Measurements from ENCODE around the gene RMC1. TPM values are rescaled to one million over a fixed set of nuclear protein-coding genes. Genes with fewer than 3 reads are reported as not detected.
A peak's percentile ranks its signal among the peaks of the same experiment; 100 is the strongest.

The RMC1 gene
- total and polyA plus RNA-seq, 2 of the 13 experiments (the other 11 are each of a cell fraction or from before 2014, with no cell fraction given): 9.4 to 19.5 TPM

GRCh38 chr18:23556145-23556780 is 53.0 kb downstream of the RMC1 start (continued):
- TF ChIP-seq GPBP1L1 (CRISPR knock-in tag; IDR thresholded peaks at IDR 0.05) (no peak), NR2F6 (IDR thresholded peaks at IDR 0.05) (peak; percentile 92), NR2F6 (CRISPR knock-in tag; IDR thresholded peaks at IDR 0.05) (peak; percentile 96), PHF5A (CRISPR knock-in tag; IDR thresholded peaks at IDR 0.05; ENCODE audit: low read depth, unreplicated experiment) (peak; percentile 86), ETV5 (CRISPR knock-in tag; IDR thresholded peaks at IDR 0.05; ENCODE audit: borderline replicate concordance) (peak; percentile 99), HMGA1 (CRISPR knock-in tag; conservative IDR thresholded peaks at IDR 0.05) (no peak), SKI (IDR thresholded peaks at IDR 0.05; ENCODE audit: partially characterized antibody) (peak; percentile 79), FOXO1 (CRISPR knock-in tag; IDR thresholded peaks at IDR 0.05) (peak; percentile 87; the same call in 1 of the 2 replicates), ZNF501 (CRISPR knock-in tag; IDR thresholded peaks at IDR 0.05) (peak; percentile 93), THAP8 (CRISPR knock-in tag; IDR thresholded peaks at IDR 0.05; ENCODE audit: borderline replicate concordance) (no peak)
- TF ChIP-seq, protein P1, sequence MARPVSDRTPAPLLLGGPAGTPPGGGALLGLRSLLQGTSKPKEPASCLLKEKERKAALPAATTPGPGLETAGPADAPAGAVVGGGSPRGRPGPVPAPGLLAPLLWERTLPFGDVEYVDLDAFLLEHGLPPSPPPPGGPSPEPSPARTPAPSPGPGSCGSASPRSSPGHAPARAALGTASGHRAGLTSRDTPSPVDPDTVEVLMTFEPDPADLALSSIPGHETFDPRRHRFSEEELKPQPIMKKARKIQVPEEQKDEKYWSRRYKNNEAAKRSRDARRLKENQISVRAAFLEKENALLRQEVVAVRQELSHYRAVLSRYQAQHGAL (CRISPR knock-in tag; IDR thresholded peaks at IDR 0.05; ENCODE audit: not compliant biosample characterization): no peak
- TF ChIP-seq, protein P2, sequence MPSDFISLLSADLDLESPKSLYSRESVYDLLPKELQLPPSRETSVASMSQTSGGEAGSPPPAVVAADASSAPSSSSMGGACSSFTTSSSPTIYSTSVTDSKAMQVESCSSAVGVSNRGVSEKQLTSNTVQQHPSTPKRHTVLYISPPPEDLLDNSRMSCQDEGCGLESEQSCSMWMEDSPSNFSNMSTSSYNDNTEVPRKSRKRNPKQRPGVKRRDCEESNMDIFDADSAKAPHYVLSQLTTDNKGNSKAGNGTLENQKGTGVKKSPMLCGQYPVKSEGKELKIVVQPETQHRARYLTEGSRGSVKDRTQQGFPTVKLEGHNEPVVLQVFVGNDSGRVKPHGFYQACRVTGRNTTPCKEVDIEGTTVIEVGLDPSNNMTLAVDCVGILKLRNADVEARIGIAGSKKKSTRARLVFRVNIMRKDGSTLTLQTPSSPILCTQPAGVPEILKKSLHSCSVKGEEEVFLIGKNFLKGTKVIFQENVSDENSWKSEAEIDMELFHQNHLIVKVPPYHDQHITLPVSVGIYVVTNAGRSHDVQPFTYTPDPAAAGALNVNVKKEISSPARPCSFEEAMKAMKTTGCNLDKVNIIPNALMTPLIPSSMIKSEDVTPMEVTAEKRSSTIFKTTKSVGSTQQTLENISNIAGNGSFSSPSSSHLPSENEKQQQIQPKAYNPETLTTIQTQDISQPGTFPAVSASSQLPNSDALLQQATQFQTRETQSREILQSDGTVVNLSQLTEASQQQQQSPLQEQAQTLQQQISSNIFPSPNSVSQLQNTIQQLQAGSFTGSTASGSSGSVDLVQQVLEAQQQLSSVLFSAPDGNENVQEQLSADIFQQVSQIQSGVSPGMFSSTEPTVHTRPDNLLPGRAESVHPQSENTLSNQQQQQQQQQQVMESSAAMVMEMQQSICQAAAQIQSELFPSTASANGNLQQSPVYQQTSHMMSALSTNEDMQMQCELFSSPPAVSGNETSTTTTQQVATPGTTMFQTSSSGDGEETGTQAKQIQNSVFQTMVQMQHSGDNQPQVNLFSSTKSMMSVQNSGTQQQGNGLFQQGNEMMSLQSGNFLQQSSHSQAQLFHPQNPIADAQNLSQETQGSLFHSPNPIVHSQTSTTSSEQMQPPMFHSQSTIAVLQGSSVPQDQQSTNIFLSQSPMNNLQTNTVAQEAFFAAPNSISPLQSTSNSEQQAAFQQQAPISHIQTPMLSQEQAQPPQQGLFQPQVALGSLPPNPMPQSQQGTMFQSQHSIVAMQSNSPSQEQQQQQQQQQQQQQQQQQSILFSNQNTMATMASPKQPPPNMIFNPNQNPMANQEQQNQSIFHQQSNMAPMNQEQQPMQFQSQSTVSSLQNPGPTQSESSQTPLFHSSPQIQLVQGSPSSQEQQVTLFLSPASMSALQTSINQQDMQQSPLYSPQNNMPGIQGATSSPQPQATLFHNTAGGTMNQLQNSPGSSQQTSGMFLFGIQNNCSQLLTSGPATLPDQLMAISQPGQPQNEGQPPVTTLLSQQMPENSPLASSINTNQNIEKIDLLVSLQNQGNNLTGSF (CRISPR knock-in tag; IDR thresholded peaks at IDR 0.05): peak; percentile 73; the same call in 1 of the 2 replicates
- TF ChIP-seq, protein P3, sequence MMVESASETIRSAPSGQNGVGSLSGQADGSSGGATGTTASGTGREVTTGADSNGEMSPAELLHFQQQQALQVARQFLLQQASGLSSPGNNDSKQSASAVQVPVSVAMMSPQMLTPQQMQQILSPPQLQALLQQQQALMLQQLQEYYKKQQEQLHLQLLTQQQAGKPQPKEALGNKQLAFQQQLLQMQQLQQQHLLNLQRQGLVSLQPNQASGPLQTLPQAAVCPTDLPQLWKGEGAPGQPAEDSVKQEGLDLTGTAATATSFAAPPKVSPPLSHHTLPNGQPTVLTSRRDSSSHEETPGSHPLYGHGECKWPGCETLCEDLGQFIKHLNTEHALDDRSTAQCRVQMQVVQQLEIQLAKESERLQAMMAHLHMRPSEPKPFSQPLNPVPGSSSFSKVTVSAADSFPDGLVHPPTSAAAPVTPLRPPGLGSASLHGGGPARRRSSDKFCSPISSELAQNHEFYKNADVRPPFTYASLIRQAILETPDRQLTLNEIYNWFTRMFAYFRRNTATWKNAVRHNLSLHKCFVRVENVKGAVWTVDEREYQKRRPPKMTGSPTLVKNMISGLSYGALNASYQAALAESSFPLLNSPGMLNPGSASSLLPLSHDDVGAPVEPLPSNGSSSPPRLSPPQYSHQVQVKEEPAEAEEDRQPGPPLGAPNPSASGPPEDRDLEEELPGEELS (CRISPR knock-in tag; IDR thresholded peaks at IDR 0.05): peak; percentile 91

Measured in HepG2 (cell line).